Fibroblast of the aortic adventitia (primary cell): ENCODE measurements around the gene SACS. TPM values are rescaled to one million over a fixed set of nuclear protein-coding genes. Genes with fewer than 3 reads are reported as not detected.

Experiments used
- DNase-seq: peaks from one replicate; pipeline ENCODE4 v3.0.0-alpha.2; 2010; ENCODE audit warnings: low read depth
- H3K4me3 ChIP-seq: 2 replicates; pipeline ENCODE4 v1.5.1; 2011; ENCODE audit warnings: low read depth, mild to moderate bottlenecking, control low read depth, low read length, moderate library complexity
- CTCF ChIP-seq: IDR thresholded peaks from 2 replicates; pipeline ENCODE4 v1.5.1; 2011; ENCODE audit warnings: mild to moderate bottlenecking, low read length, control low read depth, inconsistent platforms; ENCODE audit not compliant: insufficient read depth
- total RNA-seq: library from RNA; depleted of rRNA; stranded (reverse); fragments of >200 nt; gene quantifications from 2 replicates; pipeline ENCODE4 v1.2.3, GENCODE V29; 2012; ENCODE audit warnings: low replicate concordance

Gene SACS
- total RNA-seq, 1 donor = 66.2 TPM

DNA sequence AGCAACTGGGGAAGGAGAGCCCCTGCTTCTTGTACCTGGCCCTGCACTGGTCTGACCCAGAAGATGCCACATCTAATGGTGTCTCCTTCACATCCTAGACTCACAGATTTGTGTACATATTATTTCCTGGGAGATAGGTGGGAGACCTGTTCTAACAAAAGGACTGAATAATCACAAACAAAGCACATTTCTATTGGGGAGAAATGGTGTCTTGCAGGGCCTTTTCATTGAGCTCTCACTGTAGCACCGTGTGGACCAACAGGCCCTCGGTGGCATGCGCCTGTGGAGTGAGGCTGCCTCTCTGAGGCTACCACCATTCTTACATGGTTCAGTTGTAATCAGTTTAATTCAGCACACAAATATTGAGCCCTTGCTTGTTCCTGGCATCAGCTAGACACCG lies 989 bp upstream of the SACS start:
- DNase-seq = no peak
- no peak for TF ChIP-seq CTCF
- no peak overlapping the region for H3K4me3 ChIP-seq

DNA sequence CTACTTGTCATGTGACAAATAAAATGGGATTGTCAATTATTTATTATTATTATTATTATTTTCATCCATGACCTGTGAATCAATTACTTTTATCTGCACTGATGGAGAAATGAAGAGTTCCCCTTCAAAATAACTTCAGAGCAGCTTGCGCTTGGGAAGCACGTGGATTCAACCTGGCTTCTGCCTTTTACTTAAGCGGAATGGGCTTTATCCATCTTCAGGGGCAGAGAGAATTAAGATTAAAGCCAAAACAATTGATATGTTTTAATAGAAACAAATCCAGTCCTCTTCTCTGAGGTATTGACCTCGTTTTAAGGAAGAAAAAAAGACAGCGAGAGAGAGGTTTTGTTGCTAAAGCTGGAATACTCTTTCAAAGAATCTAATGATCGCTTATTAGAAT lies 876 bp downstream of the SACS start:
- TF ChIP-seq CTCF = no peak
- no peak for DNase-seq

GRCh38 chr13:23430664-23431063 lies 2.8 kb downstream of the SACS start:
- no peak overlapping the region for H3K4me3 ChIP-seq
- DNase-seq = no peak
- TF ChIP-seq CTCF = no peak

More for the DNA sequence above, 876 bp downstream of the SACS start:
- H3K4me3 ChIP-seq = no peak overlapping the region

DNA sequence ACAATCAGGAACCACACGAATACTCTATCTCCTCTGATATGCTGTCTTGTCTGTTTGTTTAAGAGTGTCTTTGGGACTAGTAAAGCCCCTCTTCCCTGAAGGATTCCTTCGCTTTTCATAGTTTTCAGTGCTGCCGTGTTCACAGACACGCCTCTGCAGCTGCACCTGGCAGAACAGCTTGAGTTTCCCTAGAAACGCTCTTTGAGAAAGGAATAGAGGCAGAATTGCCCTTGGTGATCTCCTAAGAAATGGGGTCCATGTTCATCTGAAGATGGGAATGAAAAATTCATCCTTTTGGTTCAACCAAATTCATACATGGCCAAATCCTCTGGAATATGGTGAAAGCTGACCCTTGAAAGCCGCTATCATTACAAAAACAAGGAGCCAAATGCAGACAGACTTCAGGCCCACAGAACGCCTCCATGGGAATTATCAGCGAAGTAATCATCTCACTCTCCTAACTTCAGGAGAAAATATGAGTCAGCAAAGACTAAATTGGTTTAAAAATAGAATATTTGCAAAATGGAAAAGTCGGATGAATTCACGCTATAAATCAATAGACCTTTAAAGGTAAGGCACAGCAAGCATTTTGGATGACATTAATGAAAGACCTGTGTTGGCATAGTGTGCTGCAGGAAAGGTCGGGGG lies 5.5 kb downstream of the SACS start:
- H3K4me3 ChIP-seq = no peak overlapping the region
- TF ChIP-seq CTCF = no peak
- DNase-seq = peak; percentile 46

DNA sequence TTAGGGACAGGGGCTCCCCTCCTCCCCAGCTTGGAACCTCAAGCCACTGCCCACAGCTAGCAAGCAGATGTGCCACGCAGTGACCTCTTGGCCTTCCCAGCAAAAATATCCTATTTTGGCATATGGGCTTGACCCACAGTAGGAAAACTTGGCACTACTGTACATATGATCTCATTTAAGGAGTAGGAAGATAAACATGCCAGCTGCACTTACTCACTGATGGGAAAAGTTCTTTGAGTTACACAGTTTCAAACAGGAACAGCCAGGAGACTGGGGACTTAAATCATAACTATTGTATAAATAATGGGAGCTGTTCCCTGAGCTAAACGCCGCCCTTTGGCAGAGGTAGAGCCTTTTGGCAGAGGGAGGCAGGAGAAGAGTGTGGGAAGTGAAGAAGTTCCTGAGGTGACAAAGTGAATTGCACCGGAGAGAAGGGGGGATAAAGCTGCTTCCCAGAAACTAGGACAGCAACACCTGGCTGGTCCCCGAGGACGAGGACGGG lies 6.1 kb downstream of the SACS start:
- peak; percentile 94 for DNase-seq
- no peak overlapping the region for H3K4me3 ChIP-seq
- TF ChIP-seq CTCF = no peak

GRCh38 chr13:23421596-23421995 lies 11.9 kb downstream of the SACS start:
- no peak for DNase-seq
- TF ChIP-seq CTCF = no peak
- H3K4me3 ChIP-seq = no peak overlapping the region
